GM23338 (cell line): ENCODE measurements around the gene URI1.

Experiments
- CREB1 ChIP-seq: fragments of 250-450 bp; sonication (Bioruptor Pico); IDR thresholded peaks from 2 replicates; pipeline ENCODE4 v1.5.0; 2020; ENCODE audit warnings: low read depth, mild to moderate bottlenecking, moderate library complexity
- CTCF ChIP-seq, 2 experiments: fragments of 200-600 bp in 1 of 2; sonication (generic) in 1 of 2; conservative IDR thresholded peaks; 2 replicates each; pipeline versions ENCODE4 v1.5.1 to v1.6.1; 2016 to 2017; ENCODE audit warnings: antibody characterized with exemption in 2 of 2, low read depth in 2 of 2, mild to moderate bottlenecking in 2 of 2, moderate library complexity in 1 of 2
- ETS1 ChIP-seq: IDR thresholded peaks from 2 replicates; pipeline ENCODE4 v1.6.1; 2016; ENCODE audit warnings: antibody characterized with exemption
- EZH2 ChIP-seq: fragments of 200-600 bp; sonication (generic); IDR thresholded peaks from one replicate; pipeline ENCODE4 v1.8.0; 2017; ENCODE audit warnings: antibody characterized with exemption, mild to moderate bottlenecking, low read depth; ENCODE audit not compliant: unreplicated experiment
- EZH2phosphoT487 ChIP-seq: fragments of 200-600 bp; sonication (generic); IDR thresholded peaks from one replicate; pipeline ENCODE4 v1.8.1; 2018; ENCODE audit warnings: antibody characterized with exemption; ENCODE audit not compliant: unreplicated experiment
- POLR2AphosphoS5 ChIP-seq: IDR thresholded peaks from 2 replicates; pipeline ENCODE4 v1.6.1; 2016; ENCODE audit warnings: antibody characterized with exemption, low read depth
- REST ChIP-seq: IDR thresholded peaks from one replicate; pipeline ENCODE4 v1.6.1; 2018; ENCODE audit warnings: antibody characterized with exemption; ENCODE audit not compliant: unreplicated experiment

- no peak for TF ChIP-seq EZH2
- TF ChIP-seq CTCF (conservative IDR thresholded peaks at IDR 0.05; ENCODE audit: low read depth in 2 of 2), result no peak
- TF ChIP-seq CREB1, result no peak
- no peak for TF ChIP-seq POLR2AphosphoS5
- no peak for TF ChIP-seq REST
- no peak for TF ChIP-seq ETS1
- TF ChIP-seq EZH2phosphoT487, result no peak
These were observed 4.6 kb downstream of the URI1 start for GRCh38 chr19:29946645-29947044.
